HFFc6 (cell line): ENCODE data around the gene EPHX1. TPM values are rescaled to one million over a fixed set of nuclear protein-coding genes. Genes with fewer than 3 reads are reported as not detected.
"Not testable (repeated sequence)": the region's sequence is repeated elsewhere in the genome, so short reads cannot be mapped to it uniquely, and the experiment has no call there.

Source experiments
- DNase-seq: peaks from one replicate; pipeline ENCODE4 v3.0.0-alpha.2; 2018
- H3K27ac Mint-ChIP-seq: 2 replicates; pipeline ENCODE4 v1.8.0; 2020; ENCODE audit warnings: mild to moderate bottlenecking, mixed read lengths
- H3K27me3 Mint-ChIP-seq: 2 replicates; pipeline ENCODE4 v1.8.0; 2021; ENCODE audit warnings: mild to moderate bottlenecking, moderate library complexity, mixed read lengths; ENCODE audit not compliant: insufficient read depth
- H3K36me3 Mint-ChIP-seq: 2 replicates; pipeline ENCODE4 v1.8.0; 2021; ENCODE audit warnings: low read depth, mixed read lengths
- H3K4me1 Mint-ChIP-seq: 2 replicates; pipeline ENCODE4 v1.8.0; 2020; ENCODE audit warnings: low read depth, mixed read lengths
- H3K4me3 Mint-ChIP-seq: 2 replicates; pipeline ENCODE4 v1.8.0; 2020; ENCODE audit warnings: mild to moderate bottlenecking, moderate library complexity, mixed read lengths
- H3K9me3 Mint-ChIP-seq: 2 replicates; pipeline ENCODE4 v1.8.0; 2020; ENCODE audit warnings: mild to moderate bottlenecking, mixed read lengths
- total RNA-seq, 6 experiments: library from RNA; stranded (reverse); fragmentation: NEBNext Ultra II Directional; extraction: Animal tissue kit (Norgen Biotek cat#: 25700); gene quantifications; 2 replicates in 1 of 6; 3 replicates in 5 of 6; pipeline ENCODE4 v1.2.3, GENCODE V29; 2021
- TF ChIP-seq, protein P1 (sequence below): fragments of 200-600 bp; sonication (generic); IDR thresholded peaks from 2 replicates; pipeline ENCODE4 v1.5.0; 2021; ENCODE audit warnings: antibody characterized with exemption, mild to moderate bottlenecking

Gene EPHX1
- total RNA-seq, 6 experiments from 2014 or later, result 30.3 to 38.7 (median 34.9) TPM

GRCh38 chr1:225811622-225812487, 1.9 kb downstream of the EPHX1 start:
- Mint-ChIP-seq H3K27me3 (no peaks in the 10 kb centered on the region), H3K27ac (no peak overlapping the region), H3K4me3 (peak overlapping the region; percentile 89; the same call in 1 of the 2 replicates), H3K4me1 (peaks cover 37% of the 10 kb centered on the region), H3K9me3 (no peaks in the 10 kb centered on the region), H3K36me3 (no peaks in the 10 kb centered on the region)
- TF ChIP-seq, protein P1, sequence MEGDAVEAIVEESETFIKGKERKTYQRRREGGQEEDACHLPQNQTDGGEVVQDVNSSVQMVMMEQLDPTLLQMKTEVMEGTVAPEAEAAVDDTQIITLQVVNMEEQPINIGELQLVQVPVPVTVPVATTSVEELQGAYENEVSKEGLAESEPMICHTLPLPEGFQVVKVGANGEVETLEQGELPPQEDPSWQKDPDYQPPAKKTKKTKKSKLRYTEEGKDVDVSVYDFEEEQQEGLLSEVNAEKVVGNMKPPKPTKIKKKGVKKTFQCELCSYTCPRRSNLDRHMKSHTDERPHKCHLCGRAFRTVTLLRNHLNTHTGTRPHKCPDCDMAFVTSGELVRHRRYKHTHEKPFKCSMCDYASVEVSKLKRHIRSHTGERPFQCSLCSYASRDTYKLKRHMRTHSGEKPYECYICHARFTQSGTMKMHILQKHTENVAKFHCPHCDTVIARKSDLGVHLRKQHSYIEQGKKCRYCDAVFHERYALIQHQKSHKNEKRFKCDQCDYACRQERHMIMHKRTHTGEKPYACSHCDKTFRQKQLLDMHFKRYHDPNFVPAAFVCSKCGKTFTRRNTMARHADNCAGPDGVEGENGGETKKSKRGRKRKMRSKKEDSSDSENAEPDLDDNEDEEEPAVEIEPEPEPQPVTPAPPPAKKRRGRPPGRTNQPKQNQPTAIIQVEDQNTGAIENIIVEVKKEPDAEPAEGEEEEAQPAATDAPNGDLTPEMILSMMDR, result peak; percentile 56
- DNase-seq, result no peak

DNA sequence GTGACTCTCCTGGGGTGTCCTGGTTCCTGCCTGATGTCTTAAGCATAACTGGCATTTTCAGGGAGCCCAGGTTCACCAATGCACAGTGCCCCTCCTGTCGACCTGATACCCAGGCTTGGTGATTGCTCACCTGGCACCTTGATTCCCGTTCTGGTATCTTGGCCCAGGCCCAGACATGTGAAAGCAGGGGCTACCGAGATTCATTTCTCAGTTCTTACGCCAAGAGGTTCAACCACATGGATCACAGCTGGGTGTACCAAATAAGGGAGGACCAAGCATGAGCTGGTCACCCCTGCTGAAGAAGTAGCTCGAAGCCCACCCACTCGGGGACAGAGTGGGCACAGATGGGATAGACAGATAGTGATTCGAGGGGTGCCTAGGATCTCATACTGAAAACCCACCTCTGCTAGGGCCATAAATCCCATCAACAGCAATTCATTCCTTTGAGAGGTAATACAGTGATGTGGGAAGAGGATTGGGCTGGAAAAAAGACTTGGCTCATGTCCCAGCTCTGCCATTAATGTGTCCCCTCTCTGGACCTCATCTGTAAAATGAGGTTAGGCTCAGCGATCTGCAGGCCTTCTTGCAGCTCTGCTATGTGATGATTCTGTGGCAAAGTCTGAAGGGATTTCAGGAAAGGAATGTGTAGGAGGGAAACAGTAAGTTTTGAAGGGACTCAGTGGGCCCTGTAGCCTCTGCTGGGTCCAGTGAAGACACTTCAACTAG, 2.7 kb downstream of the EPHX1 start:
- Mint-ChIP-seq H3K9me3 (no peaks in the 10 kb centered on the region), H3K27ac (peak overlapping the region; percentile 3; the same call in 1 of the 2 replicates), H3K4me3 (no peak overlapping the region), H3K36me3 (no peaks in the 10 kb centered on the region), H3K4me1 (peaks cover 45% of the 10 kb centered on the region), H3K27me3 (peaks cover 1% of the 10 kb centered on the region; the same call in 1 of the 2 replicates)
- TF ChIP-seq, protein P1, result no peak
- DNase-seq, result no peak

GRCh38 chr1:225813214-225813964, 3.5 kb downstream of the EPHX1 start:
- no peak overlapping the region for H3K4me3 Mint-ChIP-seq
- no peaks in the 10 kb centered on the region for H3K36me3 Mint-ChIP-seq
- peak overlapping the region; percentile 3; the same call in 1 of the 2 replicates for H3K27ac Mint-ChIP-seq
- no peak for DNase-seq
- TF ChIP-seq, protein P1, result no peak
- H3K4me1 Mint-ChIP-seq, result peaks cover 52% of the 10 kb centered on the region
- no peaks in the 10 kb centered on the region for H3K9me3 Mint-ChIP-seq
- H3K27me3 Mint-ChIP-seq, result peaks cover 3% of the 10 kb centered on the region; the same call in 1 of the 2 replicates

DNA sequence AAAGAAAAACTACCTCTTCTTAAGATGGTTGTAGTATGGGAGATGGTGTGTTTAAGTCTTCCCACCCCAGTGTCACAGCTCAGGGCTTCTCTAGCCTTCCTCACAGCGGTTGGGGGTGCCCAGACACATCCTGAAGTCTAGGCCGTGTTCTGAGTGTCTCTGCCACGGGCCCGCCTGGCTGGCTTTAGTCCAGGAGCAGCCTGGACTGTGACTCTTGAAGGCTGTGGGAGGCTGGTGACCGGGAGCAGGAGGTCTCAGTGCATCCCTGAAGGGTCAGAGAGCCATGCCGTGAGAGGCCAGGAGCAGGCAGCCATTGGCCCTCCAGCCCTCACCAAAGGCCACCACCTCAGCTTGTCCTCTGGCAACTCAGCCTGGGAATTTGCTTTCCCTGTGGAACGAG, 4.5 kb downstream of the EPHX1 start:
- H3K27me3 Mint-ChIP-seq, result peaks cover 3% of the 10 kb centered on the region; the same call in 1 of the 2 replicates
- DNase-seq, result no peak
- H3K27ac Mint-ChIP-seq, result no peak overlapping the region
- no peak overlapping the region for H3K4me3 Mint-ChIP-seq
- TF ChIP-seq, protein P1, result no peak
- no peaks in the 10 kb centered on the region for H3K36me3 Mint-ChIP-seq
- no peaks in the 10 kb centered on the region for H3K9me3 Mint-ChIP-seq
- H3K4me1 Mint-ChIP-seq, result peaks cover 46% of the 10 kb centered on the region

DNA sequence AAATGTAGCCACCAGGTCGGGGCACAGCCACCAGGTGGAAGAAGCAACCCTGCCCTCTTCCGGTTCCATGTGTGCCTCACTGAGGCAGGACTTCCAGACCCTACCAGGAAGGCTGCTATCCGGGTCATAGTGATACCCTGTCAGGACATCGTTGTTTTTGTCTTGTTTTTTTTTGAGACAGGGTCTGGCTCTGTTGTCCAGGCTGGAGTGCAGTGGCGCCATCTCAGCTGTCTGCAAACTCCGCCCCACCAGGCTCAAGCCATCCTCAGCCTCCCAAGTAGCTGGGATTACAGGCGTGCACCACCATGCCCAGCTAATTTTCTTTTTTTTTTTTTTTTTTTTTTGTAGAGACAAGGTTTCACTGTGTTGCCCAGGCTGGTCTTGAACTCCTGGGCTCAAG, 5.2 kb downstream of the EPHX1 start:
- H3K36me3 Mint-ChIP-seq, result not testable (repeated sequence)

More for the DNA sequence above, 5.2 kb downstream of the EPHX1 start:
- not testable (repeated sequence) for H3K4me3 Mint-ChIP-seq, DNase-seq, H3K27ac Mint-ChIP-seq, H3K27me3 Mint-ChIP-seq, H3K9me3 Mint-ChIP-seq
- H3K4me1 Mint-ChIP-seq, result peaks cover 42% of the 10 kb centered on the region
